Neural cell (in vitro differentiated cells): ENCODE results near the gene MALRD1. TPM values are rescaled to one million over a fixed set of nuclear protein-coding genes. Genes with fewer than 3 reads are reported as not detected.

Experiments
- H2AFZ ChIP-seq: fragments of 200-600, 300-800 bp; sonication (generic), shearing (Covaris generic); 2 replicates; pipeline ENCODE4 v1.6.0; 2014; ENCODE audit warnings: low read depth, mild to moderate bottlenecking, antibody characterized with exemption, low read length, moderate library complexity
- H3F3A ChIP-seq: fragments of 200-600 bp; shearing (Covaris generic); 2 replicates; pipeline ENCODE4 v1.6.1; 2016; ENCODE audit warnings: mild to moderate bottlenecking, moderate library complexity, mixed read lengths, antibody characterized with exemption, low read length; ENCODE audit not compliant: insufficient read depth, poor library complexity, severe bottlenecking
- H3K27ac ChIP-seq: fragments of 200-600, 300-800 bp; sonication (generic), shearing (Covaris generic); 2 replicates; pipeline ENCODE4 v1.5.1; 2014; ENCODE audit warnings: mild to moderate bottlenecking, low read length, moderate library complexity
- H3K27me3 ChIP-seq: fragments of 300-800, 200-600 bp; sonication (generic), shearing (Covaris generic); 2 replicates; pipeline ENCODE4 v1.6.0; 2014; ENCODE audit warnings: mild to moderate bottlenecking, low read depth, low read length, moderate library complexity; ENCODE audit not compliant: insufficient read depth
- H3K36me3 ChIP-seq: fragments of 300-800, 200-600 bp; sonication (generic), shearing (Covaris generic); 2 replicates; pipeline ENCODE4 v1.5.1; 2014; ENCODE audit warnings: mild to moderate bottlenecking, antibody characterized with exemption, low read length, moderate library complexity; ENCODE audit not compliant: insufficient read depth
- H3K4me2 ChIP-seq: fragments of 300-800, 200-600 bp; sonication (generic), shearing (Covaris generic); 2 replicates; pipeline ENCODE4 v1.6.0; 2014; ENCODE audit warnings: mild to moderate bottlenecking, low read length
- H3K4me3 ChIP-seq: fragments of 300-800, 200-600 bp; sonication (generic), shearing (Covaris generic); 2 replicates; pipeline ENCODE4 v1.5.1; 2014; ENCODE audit warnings: mild to moderate bottlenecking, low read length, moderate library complexity
- H3K79me2 ChIP-seq: fragments of 200-600 bp; shearing (Covaris generic); replicated peaks from 2 replicates; pipeline ENCODE4 v1.6.0; 2014; ENCODE audit warnings: mild to moderate bottlenecking, low read length, moderate library complexity; ENCODE audit not compliant: insufficient read depth
- H3K9ac ChIP-seq: fragments of 300-800, 200-600 bp; sonication (generic), shearing (Covaris generic); 2 replicates; pipeline ENCODE4 v1.6.1; 2016; ENCODE audit warnings: mild to moderate bottlenecking, low read length, mixed read lengths
- H3K9me2 ChIP-seq: fragments of 200-600 bp; shearing (Covaris generic); 2 replicates; pipeline ENCODE4 v1.6.1; 2016; ENCODE audit warnings: mild to moderate bottlenecking, low read length, mixed read lengths; ENCODE audit not compliant: insufficient read depth
- H3K9me3 ChIP-seq: fragments of 200-600, 300-800 bp; sonication (generic), shearing (Covaris generic); 2 replicates; pipeline ENCODE4 v1.6.1; 2016; ENCODE audit warnings: mild to moderate bottlenecking, mixed run types, low read length, moderate library complexity, mixed read lengths
- H4K20me1 ChIP-seq: fragments of 200-600 bp; shearing (Covaris generic); 2 replicates; pipeline ENCODE4 v1.6.1; 2016; ENCODE audit warnings: mild to moderate bottlenecking, mixed run types; ENCODE audit not compliant: insufficient read depth
- EP300 ChIP-seq: fragments of 450-650 bp; conservative IDR thresholded peaks from 2 replicates; pipeline ENCODE4 v1.6.1; 2014; ENCODE audit warnings: antibody characterized with exemption, mild to moderate bottlenecking, moderate library complexity; ENCODE audit not compliant: poor library complexity, severe bottlenecking
- EZH2 ChIP-seq: fragments of 200-600, 300-800 bp; shearing (Covaris generic), sonication (generic); IDR thresholded peaks from 2 replicates; pipeline ENCODE4 v1.6.1; 2014; ENCODE audit warnings: antibody characterized with exemption, low read length, borderline replicate concordance, mild to moderate bottlenecking; ENCODE audit not compliant: insufficient read depth, poor library complexity, severe bottlenecking
- MXI1 ChIP-seq: fragments of 450-650 bp; conservative IDR thresholded peaks from 2 replicates; pipeline ENCODE4 v1.6.1; 2014; ENCODE audit warnings: antibody characterized with exemption, mild to moderate bottlenecking; ENCODE audit not compliant: poor library complexity, severe bottlenecking
- POLR2AphosphoS5 ChIP-seq: IDR thresholded peaks from 2 replicates; pipeline ENCODE4 v1.6.1; 2012
- RAD21 ChIP-seq: fragments of 450-650 bp; conservative IDR thresholded peaks from 2 replicates; pipeline ENCODE4 v1.6.1; 2014; ENCODE audit warnings: antibody characterized with exemption, mild to moderate bottlenecking, moderate library complexity
- SMC3 ChIP-seq: fragments of 450-650 bp; conservative IDR thresholded peaks from 2 replicates; pipeline ENCODE4 v1.6.1; 2014; ENCODE audit warnings: antibody characterized with exemption, mild to moderate bottlenecking, moderate library complexity; ENCODE audit not compliant: poor library complexity
- TAF1 ChIP-seq: IDR thresholded peaks from 2 replicates; pipeline ENCODE4 v1.6.1; 2012; ENCODE audit warnings: low read depth
- polyA plus RNA-seq: library from polyadenylated mRNA; depleted of rRNA; stranded (reverse); fragments of >200 nt; gene quantifications from 2 replicates; pipeline ENCODE4 v1.2.3, GENCODE V29; 2014
- TF ChIP-seq, protein P1 (sequence below): IDR thresholded peaks from 2 replicates; pipeline ENCODE4 v1.6.1; 2012; ENCODE audit warnings: borderline replicate concordance
- TF ChIP-seq, protein P2 (sequence below): fragments of 450-650 bp; IDR thresholded peaks from 2 replicates; pipeline ENCODE4 v1.5.1; 2014; ENCODE audit warnings: antibody characterized with exemption, mild to moderate bottlenecking, moderate library complexity; ENCODE audit not compliant: poor library complexity, severe bottlenecking

Gene MALRD1
- polyA plus RNA-seq, 1 donor from 2014 or later, result 0.21 TPM

DNA sequence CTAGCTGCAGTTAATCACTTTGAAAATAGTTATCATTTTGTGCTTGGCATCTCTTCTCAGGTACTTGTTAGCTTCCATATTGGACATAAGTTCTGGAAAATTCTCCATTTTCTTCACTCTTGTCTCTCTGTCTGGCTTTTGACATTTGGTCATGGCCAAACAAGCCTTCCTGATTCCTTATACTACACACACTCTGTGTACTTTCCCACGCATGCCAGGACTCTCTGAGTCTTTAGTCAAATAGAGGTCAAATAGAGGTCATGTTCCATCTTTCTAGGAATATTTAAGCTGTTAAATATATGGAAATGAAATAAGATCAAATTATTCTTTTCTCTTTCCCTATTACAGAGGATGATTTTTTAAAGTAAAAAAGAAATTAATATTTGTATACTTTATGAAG, 532.1 kb downstream of the MALRD1 start:
- Histone ChIP-seq H3K4me3 (no peak overlapping the region), H3K9ac (no peak overlapping the region), H3F3A (no peaks in the 10 kb centered on the region), H3K27ac (no peak overlapping the region), H2AFZ (no peak overlapping the region), H3K79me2 (no peaks in the 10 kb centered on the region), H3K9me2 (no peaks in the 10 kb centered on the region), H3K27me3 (no peaks in the 10 kb centered on the region), H3K4me2 (no peak overlapping the region), H4K20me1 (no peaks in the 10 kb centered on the region), H3K36me3 (no peaks in the 10 kb centered on the region), H3K9me3 (no peaks in the 10 kb centered on the region)
- TF ChIP-seq POLR2AphosphoS5 (no peak), TAF1 (no peak), RAD21 (no peak), SMC3 (no peak), EP300 (no peak), MXI1 (no peak), EZH2 (no peak)
- TF ChIP-seq, protein P1, sequence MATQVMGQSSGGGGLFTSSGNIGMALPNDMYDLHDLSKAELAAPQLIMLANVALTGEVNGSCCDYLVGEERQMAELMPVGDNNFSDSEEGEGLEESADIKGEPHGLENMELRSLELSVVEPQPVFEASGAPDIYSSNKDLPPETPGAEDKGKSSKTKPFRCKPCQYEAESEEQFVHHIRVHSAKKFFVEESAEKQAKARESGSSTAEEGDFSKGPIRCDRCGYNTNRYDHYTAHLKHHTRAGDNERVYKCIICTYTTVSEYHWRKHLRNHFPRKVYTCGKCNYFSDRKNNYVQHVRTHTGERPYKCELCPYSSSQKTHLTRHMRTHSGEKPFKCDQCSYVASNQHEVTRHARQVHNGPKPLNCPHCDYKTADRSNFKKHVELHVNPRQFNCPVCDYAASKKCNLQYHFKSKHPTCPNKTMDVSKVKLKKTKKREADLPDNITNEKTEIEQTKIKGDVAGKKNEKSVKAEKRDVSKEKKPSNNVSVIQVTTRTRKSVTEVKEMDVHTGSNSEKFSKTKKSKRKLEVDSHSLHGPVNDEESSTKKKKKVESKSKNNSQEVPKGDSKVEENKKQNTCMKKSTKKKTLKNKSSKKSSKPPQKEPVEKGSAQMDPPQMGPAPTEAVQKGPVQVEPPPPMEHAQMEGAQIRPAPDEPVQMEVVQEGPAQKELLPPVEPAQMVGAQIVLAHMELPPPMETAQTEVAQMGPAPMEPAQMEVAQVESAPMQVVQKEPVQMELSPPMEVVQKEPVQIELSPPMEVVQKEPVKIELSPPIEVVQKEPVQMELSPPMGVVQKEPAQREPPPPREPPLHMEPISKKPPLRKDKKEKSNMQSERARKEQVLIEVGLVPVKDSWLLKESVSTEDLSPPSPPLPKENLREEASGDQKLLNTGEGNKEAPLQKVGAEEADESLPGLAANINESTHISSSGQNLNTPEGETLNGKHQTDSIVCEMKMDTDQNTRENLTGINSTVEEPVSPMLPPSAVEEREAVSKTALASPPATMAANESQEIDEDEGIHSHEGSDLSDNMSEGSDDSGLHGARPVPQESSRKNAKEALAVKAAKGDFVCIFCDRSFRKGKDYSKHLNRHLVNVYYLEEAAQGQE, result no peak
- TF ChIP-seq, protein P2, sequence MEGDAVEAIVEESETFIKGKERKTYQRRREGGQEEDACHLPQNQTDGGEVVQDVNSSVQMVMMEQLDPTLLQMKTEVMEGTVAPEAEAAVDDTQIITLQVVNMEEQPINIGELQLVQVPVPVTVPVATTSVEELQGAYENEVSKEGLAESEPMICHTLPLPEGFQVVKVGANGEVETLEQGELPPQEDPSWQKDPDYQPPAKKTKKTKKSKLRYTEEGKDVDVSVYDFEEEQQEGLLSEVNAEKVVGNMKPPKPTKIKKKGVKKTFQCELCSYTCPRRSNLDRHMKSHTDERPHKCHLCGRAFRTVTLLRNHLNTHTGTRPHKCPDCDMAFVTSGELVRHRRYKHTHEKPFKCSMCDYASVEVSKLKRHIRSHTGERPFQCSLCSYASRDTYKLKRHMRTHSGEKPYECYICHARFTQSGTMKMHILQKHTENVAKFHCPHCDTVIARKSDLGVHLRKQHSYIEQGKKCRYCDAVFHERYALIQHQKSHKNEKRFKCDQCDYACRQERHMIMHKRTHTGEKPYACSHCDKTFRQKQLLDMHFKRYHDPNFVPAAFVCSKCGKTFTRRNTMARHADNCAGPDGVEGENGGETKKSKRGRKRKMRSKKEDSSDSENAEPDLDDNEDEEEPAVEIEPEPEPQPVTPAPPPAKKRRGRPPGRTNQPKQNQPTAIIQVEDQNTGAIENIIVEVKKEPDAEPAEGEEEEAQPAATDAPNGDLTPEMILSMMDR, result no peak

DNA sequence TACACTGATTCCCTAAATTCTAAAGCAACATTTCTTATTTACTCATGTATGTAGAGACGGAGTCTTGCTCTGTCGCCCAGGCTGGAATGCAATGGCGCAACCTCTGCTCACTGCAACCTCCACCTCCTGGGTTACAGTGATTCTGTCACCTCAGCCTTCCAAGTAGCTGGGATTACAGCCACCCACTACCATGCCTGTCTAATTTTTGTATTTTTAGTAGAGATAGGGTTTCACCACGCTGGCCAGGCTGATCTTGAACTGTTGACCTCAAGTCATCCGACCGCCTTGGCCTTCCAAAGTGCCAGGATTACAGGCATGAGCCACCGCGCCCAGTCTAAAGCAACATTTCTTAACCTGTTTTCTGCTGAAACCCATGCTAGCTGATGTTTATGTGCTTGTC, 540.0 kb downstream of the MALRD1 start:
- Histone ChIP-seq H3K9me3 (no peaks in the 10 kb centered on the region), H3K4me2 (no peak overlapping the region), H3K4me3 (no peak overlapping the region), H3K27me3 (no peaks in the 10 kb centered on the region), H2AFZ (no peak overlapping the region), H3K27ac (no peak overlapping the region), H3F3A (no peaks in the 10 kb centered on the region), H4K20me1 (no peaks in the 10 kb centered on the region), H3K36me3 (no peaks in the 10 kb centered on the region), H3K9ac (no peak overlapping the region), H3K79me2 (no peaks in the 10 kb centered on the region), H3K9me2 (no peaks in the 10 kb centered on the region)
- no peak for TF ChIP-seq SMC3

DNA sequence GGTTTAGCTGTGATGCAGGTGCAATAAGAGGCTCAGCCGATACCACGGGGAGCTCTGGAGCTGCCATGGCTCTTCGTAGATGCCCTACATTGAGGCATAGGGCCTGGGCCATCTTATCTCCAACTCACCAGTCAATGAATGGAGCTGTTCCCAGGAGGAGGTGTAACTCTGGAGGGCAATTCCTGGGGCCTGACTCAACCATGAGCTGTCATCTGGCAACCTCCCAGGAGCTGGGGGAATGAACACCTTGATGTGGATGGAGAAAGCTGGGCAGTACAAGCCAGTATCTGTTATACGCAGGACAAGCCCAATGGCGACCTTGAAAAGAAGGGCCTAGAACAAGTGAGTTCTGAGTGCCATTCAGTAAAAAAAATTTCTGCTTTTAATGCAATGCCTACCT, 543.7 kb downstream of the MALRD1 start:
- Histone ChIP-seq H2AFZ (no peak overlapping the region), H3K4me2 (no peak overlapping the region), H3K9me2 (no peaks in the 10 kb centered on the region), H3K27me3 (no peaks in the 10 kb centered on the region), H3K36me3 (no peaks in the 10 kb centered on the region), H3F3A (no peaks in the 10 kb centered on the region), H3K27ac (no peak overlapping the region), H3K4me3 (no peak overlapping the region), H3K79me2 (no peaks in the 10 kb centered on the region), H3K9ac (no peak overlapping the region), H3K9me3 (no peaks in the 10 kb centered on the region), H4K20me1 (no peaks in the 10 kb centered on the region)
- TF ChIP-seq, protein P1, result no peak
- TF ChIP-seq, protein P2, result no peak
- TF ChIP-seq TAF1 (no peak), EZH2 (no peak), RAD21 (no peak)
